Adrenal gland (tissue), 12 donors: ENCODE data around the gene FAM170B. TPM values are rescaled to one million over a fixed set of nuclear protein-coding genes. Genes with fewer than 3 reads are reported as not detected.
A peak's percentile ranks its signal among the peaks of the same experiment; 100 is the strongest.

Source experiments
- DNase-seq, 7 donors: peaks; one replicate each; pipeline ENCODE4 v3.0.0-alpha.2; 2019 to 2020
- H3K27ac ChIP-seq, 5 donors: fragments of 200-600 bp; sonication (generic) in 4 of 5; 1 replicate in 3 of 5; 2 replicates in 2 of 5; pipeline versions ENCODE4 v1.5.1 to v1.8.0; 2016 to 2020; ENCODE audit warnings: mild to moderate bottlenecking in 1 of 5
- H3K27me3 ChIP-seq: fragments of 200-600 bp; 2 replicates; pipeline ENCODE4 v1.8.0; 2021
- H3K36me3 ChIP-seq, 2 donors: fragments of 200-600 bp; replicated peaks in 1 of 2; 1 replicate in 1 of 2; 2 replicates in 1 of 2; pipeline versions ENCODE4 v1.5.1 to v1.8.0; 2018 to 2022
- H3K4me1 ChIP-seq, 2 donors: fragments of 200-600 bp; replicated peaks in 1 of 2; 1 replicate in 1 of 2; 2 replicates in 1 of 2; pipeline versions ENCODE4 v1.5.1 to v1.8.0; 2018 to 2021
- H3K4me3 ChIP-seq, 4 donors: fragments of 200-600 bp; sonication (generic) in 3 of 4; one replicate each; pipeline ENCODE4 v1.5.1; 2016 to 2018
- H3K9me3 ChIP-seq, 3 donors: fragments of 200-600 bp; sonication (generic) in 1 of 3; replicated peaks in 1 of 3; 1 replicate in 2 of 3; 2 replicates in 1 of 3; pipeline versions ENCODE4 v1.5.1 to v1.8.0; 2016 to 2021
- CTCF ChIP-seq, 6 experiments: fragments of 450-650 bp in 4 of 6; fragments of 200-600 bp in 2 of 6; sonication (generic) in 1 of 6; IDR thresholded peaks; 1 replicate in 5 of 6; 2 replicates in 1 of 6; pipeline versions ENCODE4 v1.5.1 to v1.8.0; 2016 to 2021; ENCODE audit warnings: antibody characterized with exemption in 6 of 6, mild to moderate bottlenecking in 2 of 6, moderate library complexity in 1 of 6
- POLR2A ChIP-seq, 2 donors: fragments of 450-650 bp; IDR thresholded peaks; one replicate each; pipeline ENCODE4 v1.6.1; 2017; ENCODE audit warnings: antibody characterized with exemption in 2 of 2, mild to moderate bottlenecking in 2 of 2, moderate library complexity in 1 of 2
- WGBS, 4 donors: extraction: QIAGEN DNeasy Blood & Tissue Kit in 2 of 4; methylation state at CpG; one replicate each; pipeline versions ENCODE4 v1.1.5 to v1.1.7; 2013 to 2017; 5-methylcytosine and 5-hydroxymethylcytosine counted together
- intact Hi-C, 2 donors: fragments of 100-400 bp; cut with DNase I; formaldehyde crosslinking; loops; one replicate each; pipeline versions ENCODE4 v1.14.1 to v1.15.0; 2022 to 2023
- polyA plus RNA-seq, 3 donors: library from polyadenylated mRNA; stranded (reverse); fragments of 200-250 nt in 2 of 3; fragments of 350-450 nt in 1 of 3; fragmentation: Illumina TruSeq in 1 of 3; extraction: RNeasy Lipid Tissue Mini Kit (QIAGEN cat#74804) in 1 of 3; gene quantifications; one replicate each; pipeline ENCODE4 v1.2.3, GENCODE V29; 2013 to 2014
- total RNA-seq, 9 donors: library from RNA; depleted of rRNA in 4 of 9; stranded (reverse); fragments of >200 nt in 4 of 9; fragments of 120-200 nt in 1 of 9; fragmentation: NEBNext Ultra II Directional in 1 of 9; extraction: Animal tissue kit (Norgen Biotek cat#: 25700) in 1 of 9; gene quantifications; one replicate each; pipeline versions ENCODE4 v1.1.0 to v1.2.4, GENCODE V29; 2013 to 2023
- donor health status: healthy with polysubstance abuse.
- donor health status: Bipolar disorder and iron deficiency.
- donor health status: DM: yes; HTN: yes; CAD: no.
- donor health status: DM: no; HTN: no; CAD: no.
- donor health status: DM: no; HTN: no; CAD: no.
- donor health status: DM: yes; HTN: yes; CAD: no.

The FAM170B gene
- total and polyA plus RNA-seq, 12 donors: not detected

- Histone ChIP-seq H3K27ac (no peak overlapping the region), H3K4me1 (peaks cover 10 to 11% of the 10 kb centered on the region in 2 donors), H3K27me3 (no peaks in the 10 kb centered on the region), H3K36me3 (no peaks in the 10 kb centered on the region), H3K9me3 (no peaks in the 10 kb centered on the region), H3K4me3 (no peak overlapping the region)
- 73 to 87% (median 79%) methylated on average over 6 of the region's 6 CpGs for WGBS, 4 donors
- TF ChIP-seq CTCF (IDR thresholded peaks at IDR 0.05) (no peak), POLR2A (IDR thresholded peaks at IDR 0.05) (no peak)
- no peak for DNase-seq
- intact Hi-C loops: no loop called here
Measured at GRCh38 chr10:49178489-49179471, 45.0 kb upstream of the FAM170B start.

GRCh38 chr10:49177391-49178355 is 43.9 kb upstream of the FAM170B start:
- Histone ChIP-seq H3K27ac (peak overlapping the region in 2 of 5 donors; percentile 55 to 63), H3K27me3 (no peaks in the 10 kb centered on the region), H3K9me3 (no peaks in the 10 kb centered on the region), H3K4me1 (peaks cover 10 to 11% of the 10 kb centered on the region in 2 donors), H3K4me3 (no peak overlapping the region), H3K36me3 (no peaks in the 10 kb centered on the region)
- intact Hi-C loops: no loop called here
- WGBS, 4 donors: 52 to 58% (median 54%) methylated on average over 9 of the region's 9 CpGs
- peak; percentile 54 to 82 (median 75) for DNase-seq
- no peak for TF ChIP-seq POLR2A (IDR thresholded peaks at IDR 0.05)
- no peak for TF ChIP-seq CTCF (IDR thresholded peaks at IDR 0.05)

GRCh38 chr10:49176310-49177268 is 42.8 kb upstream of the FAM170B start:
- H3K27me3 ChIP-seq: no peaks in the 10 kb centered on the region
- no peak for DNase-seq
- TF ChIP-seq CTCF (IDR thresholded peaks at IDR 0.05): no peak
- 88 to 93% (median 90%) methylated on average over 17 to 19 of the region's 19 CpGs for WGBS, 4 donors
- no peaks in the 10 kb centered on the region for H3K36me3 ChIP-seq
- intact Hi-C loops: no loop called here
- H3K4me1 ChIP-seq: peaks cover 10 to 11% of the 10 kb centered on the region in 2 donors
- peak overlapping the region in 2 of 5 donors; percentile 46 to 55 for H3K27ac ChIP-seq
- no peak overlapping the region for H3K4me3 ChIP-seq
- H3K9me3 ChIP-seq: no peaks in the 10 kb centered on the region
